Amygdala (tissue), 56 donors: Measurements from ENCODE around the gene KIAA0232.
"Not testable (repeated sequence)": the region's sequence is repeated elsewhere in the genome, so short reads cannot be mapped to it uniquely, and the experiment has no call there.

ENCODE experiments used
- DNase-seq, 56 donors: peaks; one replicate each; lab custom pipeline; 2025; lab: John Stamatoyannopoulos, UW

KIAA0232 gene

GRCh38 chr4:6773616-6774540, 8.6 kb upstream of the KIAA0232 start:
- no peak for DNase-seq

DNA sequence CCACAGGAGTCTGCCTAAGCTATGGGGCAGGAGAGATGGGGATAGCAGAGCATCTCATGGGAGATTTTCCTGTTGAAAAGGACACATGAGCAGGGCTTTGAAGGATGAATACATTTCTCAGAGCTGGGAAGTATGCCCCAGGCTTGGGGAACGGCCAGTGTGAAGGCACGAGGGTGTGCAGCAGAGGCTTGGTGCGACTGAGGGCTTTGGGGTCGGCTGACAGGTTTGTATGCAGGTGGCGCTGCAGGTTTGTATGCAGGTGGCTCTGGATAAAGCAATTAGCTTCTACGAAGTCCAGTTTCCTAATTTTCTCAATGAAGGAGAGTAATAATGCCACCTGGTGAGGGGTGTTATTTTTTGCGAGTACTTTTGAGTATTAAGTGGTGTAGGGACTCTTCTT, 6.8 kb upstream of the KIAA0232 start:
- DNase-seq = no peak

GRCh38 chr4:6776920-6777635, 5.4 kb upstream of the KIAA0232 start:
- DNase-seq = no peak

DNA sequence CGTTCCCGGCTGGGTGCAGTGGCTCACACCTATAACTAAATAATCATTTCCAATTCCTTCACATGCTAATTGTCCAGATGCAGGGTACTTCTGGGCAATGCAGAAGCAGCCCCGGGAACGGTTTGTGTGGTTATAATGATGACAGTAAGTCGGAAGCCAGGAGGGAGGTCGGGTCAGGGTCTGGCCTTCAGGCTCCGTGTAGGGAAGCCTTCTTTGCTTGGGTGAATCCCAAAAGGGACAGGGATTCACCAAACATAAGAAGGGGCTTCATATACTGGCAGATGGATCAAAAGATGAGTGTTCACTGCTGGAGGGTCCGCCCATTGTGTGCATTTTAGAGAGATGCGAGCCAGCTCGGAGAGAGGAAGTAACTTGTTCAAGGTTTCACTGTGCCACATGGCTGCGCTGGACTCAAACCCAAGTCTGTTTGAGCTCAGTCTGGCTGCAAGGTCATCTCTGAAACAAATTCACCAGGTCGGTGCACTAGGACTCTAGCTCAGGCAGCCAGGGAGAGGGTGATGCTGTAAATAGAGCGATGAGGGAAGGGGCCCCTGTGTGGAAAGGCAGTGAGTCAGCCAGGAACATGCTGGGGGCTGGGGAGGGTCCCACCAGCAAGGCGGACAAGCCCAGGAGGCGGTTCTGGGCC, 4.8 kb upstream of the KIAA0232 start:
- peak in 1 of 56 donors; percentile 17 for DNase-seq

GRCh38 chr4:6778435-6778834, 4.1 kb upstream of the KIAA0232 start:
- no peak for DNase-seq

- DNase-seq = peak in 12 of 56 donors; percentile 20 to 41 (median 30)
These were observed 2.6 kb upstream of the KIAA0232 start for GRCh38 chr4:6779667-6780565.

DNA sequence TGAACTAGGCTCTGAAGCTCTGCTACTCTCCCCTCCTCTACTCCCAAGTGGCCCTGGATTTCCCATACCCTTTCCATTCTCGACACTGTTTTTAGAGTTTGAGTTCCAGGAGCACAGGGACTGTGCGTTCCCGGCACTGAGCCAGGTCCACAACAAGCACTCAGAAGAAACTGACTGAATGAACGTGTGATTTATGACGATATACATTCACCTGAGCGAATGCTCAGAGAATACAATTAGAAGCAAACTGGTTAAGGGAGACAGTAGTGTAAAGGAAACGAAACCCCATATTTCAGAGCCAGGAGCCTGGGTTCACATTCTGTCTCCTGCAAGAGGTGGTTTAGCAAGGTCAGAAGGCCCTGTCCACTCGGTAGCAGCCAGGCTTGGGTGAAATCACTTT, 1.4 kb upstream of the KIAA0232 start:
- no peak for DNase-seq

- no peak for DNase-seq
These were observed 966 bp upstream of the KIAA0232 start for GRCh38 chr4:6781561-6781960.

DNA sequence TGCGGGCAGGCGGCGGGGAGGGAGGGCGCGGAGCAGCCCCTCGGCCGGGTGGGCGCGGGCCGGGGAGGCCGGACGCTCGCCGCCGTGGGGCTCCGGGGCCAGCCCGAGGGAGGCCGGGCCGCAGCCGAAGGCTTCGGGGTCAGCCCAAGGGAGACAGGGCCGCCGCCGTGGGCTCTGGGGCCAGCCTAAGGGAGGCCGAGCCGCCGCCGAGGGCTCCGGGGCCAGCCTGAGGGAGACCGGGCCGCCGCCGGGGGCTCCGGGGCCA, 251 bp downstream of the KIAA0232 start:
- DNase-seq = peak in 3 of 56 donors; percentile 60 to 68 (median 67)

DNA sequence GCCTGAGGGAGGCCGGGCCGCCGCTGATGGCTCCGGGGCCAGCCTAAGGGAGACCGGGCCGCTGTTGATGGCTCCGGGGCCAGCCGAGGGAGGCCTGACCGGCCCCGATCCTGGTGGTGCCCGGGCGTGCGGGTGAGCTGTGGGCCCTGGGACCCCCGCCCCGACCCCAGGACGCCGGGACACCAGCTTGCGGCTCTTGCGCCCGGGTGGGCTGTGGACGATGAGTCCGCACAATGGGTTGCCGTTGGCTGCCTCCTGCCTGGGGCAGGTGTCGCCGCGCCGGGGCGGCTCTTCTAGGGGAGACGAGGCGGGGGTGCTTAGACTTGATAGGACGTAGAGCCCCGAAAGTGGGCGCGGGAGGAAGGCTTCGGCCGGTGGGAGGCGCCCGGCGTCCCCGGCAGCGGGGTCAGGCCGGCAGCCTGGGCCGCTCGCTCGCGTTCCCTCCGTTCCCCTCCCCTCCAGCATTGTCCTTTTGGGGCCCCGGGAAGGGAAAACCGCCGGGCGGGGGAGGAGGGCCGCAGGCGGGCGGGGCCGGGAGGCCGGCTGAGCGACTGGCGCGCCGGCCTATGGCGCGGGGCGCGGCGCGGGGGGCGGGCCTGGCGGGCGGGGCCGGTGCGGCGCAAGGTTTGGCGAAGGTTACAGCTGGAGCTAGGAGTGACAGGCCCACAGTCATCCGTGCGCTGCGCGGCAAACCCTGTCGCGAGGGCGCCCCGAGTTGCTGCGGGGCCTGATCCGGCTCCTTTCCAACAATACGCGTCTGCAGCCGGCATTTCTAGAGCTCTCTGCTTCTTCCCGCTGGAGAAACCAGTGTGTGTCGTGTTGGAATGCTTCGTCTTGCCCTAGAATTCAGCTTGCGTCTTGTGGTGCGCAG, 819 bp downstream of the KIAA0232 start:
- peak; percentile 42 to 94 (median 86) for DNase-seq

DNA sequence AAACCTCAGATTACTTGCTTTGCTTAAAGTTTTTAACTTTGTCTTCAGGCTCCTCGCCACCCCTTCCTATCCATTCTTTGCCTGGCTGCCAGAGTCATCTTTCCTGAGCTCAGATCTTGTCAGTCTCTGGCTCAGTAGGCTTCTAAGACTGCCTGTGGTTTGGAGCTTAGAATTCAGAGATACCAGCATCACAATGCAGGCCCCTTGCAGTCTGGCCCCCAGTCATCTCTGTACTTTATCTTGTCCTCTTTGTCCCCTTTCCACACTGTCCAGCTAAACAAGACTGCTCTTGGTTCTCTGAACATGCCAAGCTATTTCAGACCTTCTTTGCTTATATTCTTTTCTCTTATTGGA, 3.0 kb downstream of the KIAA0232 start:
- DNase-seq = no peak

GRCh38 chr4:6788123-6788522, 5.6 kb downstream of the KIAA0232 start:
- no peak for DNase-seq

- not testable (repeated sequence) for DNase-seq
These were observed 8.7 kb downstream of the KIAA0232 start for GRCh38 chr4:6791245-6791644.

DNA sequence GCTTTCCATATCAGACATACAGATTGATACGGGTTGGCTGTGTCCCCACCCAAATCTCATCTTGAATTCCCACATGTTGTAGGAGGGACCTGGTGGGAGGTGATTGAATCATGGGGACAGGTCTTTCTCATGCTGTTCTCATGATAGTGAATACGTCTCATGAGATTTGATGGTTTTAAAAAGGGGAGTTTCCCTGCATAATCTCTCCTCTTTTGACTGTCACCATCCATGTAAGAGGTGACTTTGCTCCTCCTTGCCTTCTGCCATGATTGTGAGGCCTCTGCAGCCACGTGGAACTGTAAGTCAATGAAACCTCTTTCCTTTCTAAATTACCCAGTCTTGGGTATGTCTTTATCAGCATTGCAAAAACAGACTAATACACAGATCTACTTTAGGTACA, 9.3 kb downstream of the KIAA0232 start:
- not testable (repeated sequence) for DNase-seq

DNA sequence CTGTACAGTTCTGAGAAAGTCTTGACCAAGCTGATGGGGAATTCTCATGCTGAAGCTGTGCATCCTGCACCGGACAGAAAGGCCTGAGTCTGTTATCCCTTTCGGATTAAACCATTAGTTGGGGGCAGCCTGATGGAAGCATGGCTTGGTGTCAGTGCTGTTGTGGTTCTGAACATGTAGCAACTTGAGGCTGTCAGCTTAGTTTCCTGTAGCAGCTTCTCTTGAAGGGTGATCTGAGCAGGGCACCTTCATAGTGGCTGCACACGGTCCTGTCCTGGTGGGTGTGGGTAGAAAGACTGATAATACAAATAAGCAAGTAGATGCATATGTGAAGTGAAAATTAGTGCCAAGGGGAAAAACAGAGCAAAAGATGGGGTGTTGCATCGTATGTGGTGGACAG, 11.7 kb downstream of the KIAA0232 start:
- no peak for DNase-seq

DNA sequence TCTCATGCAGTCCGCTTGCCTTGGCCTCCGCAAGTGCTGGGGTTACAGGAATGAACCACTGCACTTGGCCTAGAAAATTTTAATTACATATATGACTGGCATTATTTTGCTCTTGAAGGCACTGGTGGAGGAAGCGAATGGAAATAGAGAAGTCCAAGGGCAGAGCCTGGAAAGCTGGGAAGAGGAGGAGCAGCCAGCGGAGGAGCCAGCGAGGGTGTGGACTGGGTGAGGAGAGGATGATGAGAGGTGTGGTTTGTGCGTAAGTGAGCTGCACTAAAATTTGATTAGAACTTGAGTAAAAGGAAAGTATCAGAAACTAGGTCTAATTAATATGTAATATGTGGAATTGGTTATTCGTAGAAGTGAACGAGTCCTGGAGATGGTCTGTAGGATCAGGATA, 13.3 kb downstream of the KIAA0232 start:
- no peak for DNase-seq

DNA sequence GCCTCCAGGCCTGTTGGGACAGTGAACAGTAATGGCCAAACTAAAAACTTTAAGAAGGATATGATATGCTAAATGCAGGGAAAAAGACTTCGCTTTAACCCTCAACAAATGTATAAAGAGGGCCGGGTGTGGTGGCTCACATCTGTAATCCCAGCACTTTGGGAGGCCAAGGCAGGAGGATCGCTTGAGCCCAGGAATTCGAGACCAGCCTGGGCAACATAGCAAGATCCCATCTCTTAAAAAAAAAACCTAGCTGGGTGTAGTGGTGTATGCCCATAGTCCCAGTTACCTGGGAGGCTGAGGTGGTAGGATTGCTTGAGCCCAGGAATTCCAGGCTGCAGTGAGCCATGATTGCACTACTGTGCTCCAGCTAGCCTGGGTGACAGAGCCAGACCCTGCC, 14.8 kb downstream of the KIAA0232 start:
- DNase-seq = not testable (repeated sequence)

GRCh38 chr4:6799091-6799490, 16.6 kb downstream of the KIAA0232 start:
- no peak for DNase-seq

GRCh38 chr4:6802025-6802424, 19.5 kb downstream of the KIAA0232 start:
- no peak for DNase-seq

- no peak for DNase-seq
These were observed 20.1 kb downstream of the KIAA0232 start for GRCh38 chr4:6802626-6803025.
